Measurements from ENCODE around the gene EIPR1.

GRCh38 chr2:3175568-3175955 lies 202.1 kb downstream of the EIPR1 start:
- no peak for TF ChIP-seq EZH2 (IDR thresholded peaks at IDR 0.05; ENCODE audit: borderline replicate concordance, low read length)
- TF ChIP-seq, protein P1, sequence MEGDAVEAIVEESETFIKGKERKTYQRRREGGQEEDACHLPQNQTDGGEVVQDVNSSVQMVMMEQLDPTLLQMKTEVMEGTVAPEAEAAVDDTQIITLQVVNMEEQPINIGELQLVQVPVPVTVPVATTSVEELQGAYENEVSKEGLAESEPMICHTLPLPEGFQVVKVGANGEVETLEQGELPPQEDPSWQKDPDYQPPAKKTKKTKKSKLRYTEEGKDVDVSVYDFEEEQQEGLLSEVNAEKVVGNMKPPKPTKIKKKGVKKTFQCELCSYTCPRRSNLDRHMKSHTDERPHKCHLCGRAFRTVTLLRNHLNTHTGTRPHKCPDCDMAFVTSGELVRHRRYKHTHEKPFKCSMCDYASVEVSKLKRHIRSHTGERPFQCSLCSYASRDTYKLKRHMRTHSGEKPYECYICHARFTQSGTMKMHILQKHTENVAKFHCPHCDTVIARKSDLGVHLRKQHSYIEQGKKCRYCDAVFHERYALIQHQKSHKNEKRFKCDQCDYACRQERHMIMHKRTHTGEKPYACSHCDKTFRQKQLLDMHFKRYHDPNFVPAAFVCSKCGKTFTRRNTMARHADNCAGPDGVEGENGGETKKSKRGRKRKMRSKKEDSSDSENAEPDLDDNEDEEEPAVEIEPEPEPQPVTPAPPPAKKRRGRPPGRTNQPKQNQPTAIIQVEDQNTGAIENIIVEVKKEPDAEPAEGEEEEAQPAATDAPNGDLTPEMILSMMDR (conservative IDR thresholded peaks at IDR 0.05 in 1 of 2, IDR thresholded peaks at IDR 0.05 in 1 of 2; ENCODE audit: extremely low read depth in 1 of 2, insufficient read depth in 1 of 2, low read depth in 1 of 2, low read length in 2 of 2), result no peak

Measured in mammary epithelial cell (primary cell).